LNCaP clone FGC (cell line): ENCODE data around the gene TM4SF4.

Experiments
- DNase-seq: peaks from one replicate; pipeline ENCODE4 v3.0.0-alpha.2; 2011; ENCODE audit warnings: low read depth
- H3K4me3 ChIP-seq: 2 replicates; pipeline ENCODE4 v1.5.1; 2011; ENCODE audit warnings: mild to moderate bottlenecking, low read depth, low read length, control low read depth
- TF ChIP-seq, protein P1 (sequence below): IDR thresholded peaks from 2 replicates; pipeline ENCODE4 v1.5.1; 2012; ENCODE audit warnings: mild to moderate bottlenecking; ENCODE audit not compliant: control insufficient read depth, insufficient read depth; ENCODE audit errors: extremely low read depth

Gene TM4SF4

DNA sequence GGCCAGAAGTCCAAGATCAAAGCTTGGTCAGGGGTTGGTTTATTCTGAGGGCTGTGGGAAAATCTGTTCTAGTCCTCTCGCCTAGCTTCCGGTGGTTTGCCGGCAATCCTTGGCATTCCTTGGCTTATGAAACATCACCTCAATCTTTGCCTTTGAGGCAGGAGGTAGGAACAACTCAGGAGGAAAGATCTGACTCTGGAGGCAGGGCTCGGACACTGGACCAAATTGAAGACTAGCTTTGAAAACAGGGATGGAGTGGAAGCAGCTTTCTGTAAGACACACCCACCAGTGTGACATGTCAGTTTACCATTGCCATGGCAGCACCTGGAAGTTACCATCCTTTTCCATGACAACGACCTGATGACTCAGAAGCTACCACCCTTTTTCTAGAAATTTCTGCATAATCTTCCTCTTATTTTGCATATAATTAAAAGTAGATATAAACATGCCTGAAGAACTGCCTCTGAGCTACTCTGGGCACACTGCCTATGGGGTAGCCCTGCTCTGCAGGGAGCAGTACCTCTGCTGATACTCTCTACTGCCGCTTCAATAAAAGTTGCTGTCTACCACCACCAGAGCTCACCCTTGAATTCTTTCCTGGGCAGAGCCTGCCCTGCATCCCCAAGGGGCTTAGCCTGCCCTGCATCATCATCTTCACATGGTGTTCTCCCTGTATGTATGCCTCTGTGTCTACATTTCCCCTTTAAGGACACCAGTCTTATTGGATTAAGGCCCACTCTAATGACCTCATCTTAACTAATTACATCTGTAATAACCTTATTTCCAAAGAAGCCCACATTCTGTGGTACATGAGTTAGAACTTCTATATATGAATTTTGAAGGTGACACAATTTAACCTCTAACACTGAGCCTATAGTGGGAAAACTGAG, 38.3 kb upstream of the TM4SF4 start:
- H3K4me3 ChIP-seq = no peak overlapping the region
- TF ChIP-seq, protein P1, sequence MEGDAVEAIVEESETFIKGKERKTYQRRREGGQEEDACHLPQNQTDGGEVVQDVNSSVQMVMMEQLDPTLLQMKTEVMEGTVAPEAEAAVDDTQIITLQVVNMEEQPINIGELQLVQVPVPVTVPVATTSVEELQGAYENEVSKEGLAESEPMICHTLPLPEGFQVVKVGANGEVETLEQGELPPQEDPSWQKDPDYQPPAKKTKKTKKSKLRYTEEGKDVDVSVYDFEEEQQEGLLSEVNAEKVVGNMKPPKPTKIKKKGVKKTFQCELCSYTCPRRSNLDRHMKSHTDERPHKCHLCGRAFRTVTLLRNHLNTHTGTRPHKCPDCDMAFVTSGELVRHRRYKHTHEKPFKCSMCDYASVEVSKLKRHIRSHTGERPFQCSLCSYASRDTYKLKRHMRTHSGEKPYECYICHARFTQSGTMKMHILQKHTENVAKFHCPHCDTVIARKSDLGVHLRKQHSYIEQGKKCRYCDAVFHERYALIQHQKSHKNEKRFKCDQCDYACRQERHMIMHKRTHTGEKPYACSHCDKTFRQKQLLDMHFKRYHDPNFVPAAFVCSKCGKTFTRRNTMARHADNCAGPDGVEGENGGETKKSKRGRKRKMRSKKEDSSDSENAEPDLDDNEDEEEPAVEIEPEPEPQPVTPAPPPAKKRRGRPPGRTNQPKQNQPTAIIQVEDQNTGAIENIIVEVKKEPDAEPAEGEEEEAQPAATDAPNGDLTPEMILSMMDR = no peak
- DNase-seq = no peak

DNA sequence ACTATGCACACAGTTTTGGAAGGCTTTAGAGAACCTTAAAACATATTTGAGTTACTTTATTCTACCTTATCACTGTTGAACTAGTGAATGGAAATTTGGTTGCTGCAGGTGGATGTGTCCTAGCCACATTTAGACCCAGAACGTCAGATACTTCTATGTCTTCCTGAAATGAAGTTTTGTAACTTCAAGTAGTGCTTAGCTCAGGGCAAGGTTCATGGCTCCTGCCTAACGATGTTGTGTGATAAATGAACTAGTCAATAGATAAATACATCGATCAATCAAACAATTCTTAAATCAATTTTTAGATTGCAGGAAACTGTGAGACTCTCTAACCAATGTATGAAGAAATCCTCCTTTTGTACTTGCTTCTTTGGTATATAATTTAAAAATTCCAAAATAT, 37.2 kb upstream of the TM4SF4 start:
- DNase-seq = no peak
- no peak overlapping the region for H3K4me3 ChIP-seq
- TF ChIP-seq, protein P1 = no peak

DNA sequence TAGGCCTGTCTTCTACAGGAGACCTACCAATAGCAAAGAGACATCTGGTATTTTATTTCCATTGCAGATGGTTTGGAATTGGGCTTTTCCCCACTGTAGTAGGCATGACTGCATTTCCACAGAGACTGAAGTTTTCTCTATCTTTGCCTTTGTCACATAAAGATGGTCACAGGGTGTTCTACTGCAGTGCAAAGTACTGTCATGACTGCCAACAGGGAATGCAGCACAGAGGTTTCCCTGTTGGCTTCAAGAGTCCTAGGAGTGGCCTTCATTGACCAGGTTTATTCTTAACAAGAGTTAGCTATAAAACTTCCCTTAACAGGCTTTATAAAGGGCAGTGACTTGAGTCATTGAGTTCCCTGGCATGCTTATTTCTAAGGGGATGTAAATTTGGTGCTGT, 36.8 kb upstream of the TM4SF4 start:
- DNase-seq = no peak
- H3K4me3 ChIP-seq = no peak overlapping the region
- TF ChIP-seq, protein P1 = no peak

DNA sequence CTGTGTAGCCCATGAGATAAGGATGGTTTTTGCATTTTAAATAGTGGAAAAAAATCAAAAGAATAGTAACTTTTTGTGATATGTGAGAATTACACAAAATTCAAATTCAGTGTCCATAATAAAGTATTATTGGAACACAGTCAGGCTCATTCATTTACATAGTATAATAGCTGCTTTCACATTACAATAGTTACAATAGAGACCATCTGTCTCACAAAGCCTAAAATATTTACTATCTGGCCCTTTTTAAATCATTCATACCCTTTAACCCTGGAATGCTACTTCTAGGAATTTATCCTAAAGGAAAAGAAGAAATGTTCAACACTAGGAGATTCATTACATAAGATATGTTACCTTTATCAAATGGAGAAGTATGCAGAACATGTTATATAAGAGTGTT, 35.5 kb upstream of the TM4SF4 start:
- TF ChIP-seq, protein P1 = no peak
- H3K4me3 ChIP-seq = no peak overlapping the region
- no peak for DNase-seq

DNA sequence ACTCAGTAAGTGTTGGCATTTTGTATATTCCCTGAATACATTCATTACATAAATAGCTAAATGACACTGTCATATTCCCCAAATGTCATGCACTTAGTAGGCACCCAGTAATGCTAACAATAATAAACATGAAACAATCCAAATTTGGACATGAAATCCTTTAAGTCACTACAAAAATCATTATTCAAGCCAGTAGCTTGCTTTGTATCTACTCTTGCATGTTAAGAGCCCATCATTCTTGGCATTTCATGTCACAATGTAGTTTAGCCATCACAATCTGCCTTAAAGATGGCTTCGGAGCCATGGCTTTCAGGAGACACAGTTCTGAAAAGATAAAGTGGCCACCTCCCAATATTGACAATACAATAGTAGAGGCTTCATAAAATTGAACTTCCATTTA, 32.9 kb upstream of the TM4SF4 start:
- DNase-seq = no peak
- TF ChIP-seq, protein P1 = no peak
- H3K4me3 ChIP-seq = no peak overlapping the region

DNA sequence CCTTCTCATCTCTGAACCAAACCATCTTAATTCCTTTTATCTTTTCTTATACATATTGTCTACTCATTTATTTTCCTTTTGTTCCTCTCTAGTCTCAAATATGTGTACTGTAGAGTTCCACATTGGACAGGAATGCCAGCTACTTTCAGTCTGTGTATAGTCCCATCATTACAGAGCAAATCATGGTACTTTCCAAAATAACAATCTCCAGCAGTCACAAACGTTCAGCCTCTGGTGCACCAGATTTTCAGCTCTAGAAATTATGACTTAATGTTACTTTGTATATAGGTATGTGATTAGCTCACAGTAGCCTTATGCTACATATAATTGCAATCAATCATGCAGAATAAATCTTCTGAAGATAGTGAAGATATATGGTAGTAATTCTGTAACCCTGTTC, 32.5 kb upstream of the TM4SF4 start:
- DNase-seq = no peak
- H3K4me3 ChIP-seq = no peak overlapping the region
- TF ChIP-seq, protein P1 = no peak
